Smooth muscle cell of the pulmonary artery (primary cell): ENCODE measurements around the gene ACD. TPM values are rescaled to one million over a fixed set of nuclear protein-coding genes. Genes with fewer than 3 reads are reported as not detected.

Experiments used
- total RNA-seq: library from RNA; depleted of rRNA; stranded (reverse); fragments of >200 nt; gene quantifications from 2 replicates; pipeline ENCODE4 v1.2.3, GENCODE V29; 2014

Gene ACD
- total RNA-seq = 11.0 and 13.1 TPM in 2 replicates

GRCh38 chr16:67659675-67660563 lies at the start of gene ACD:
Gene ACD (minus strand): TSS chr16:67660260. CDS start chr16:67660220, 40 bp downstream.

GRCh38 chr16:67666559-67667452 lies 6.7 kb upstream of the ACD start, which contains the start of the genes C16orf86 and ENKD1:
Gene C16orf86 (plus strand): TSS chr16:67666814. CDS start chr16:67666971, 157 bp downstream.
Gene ENKD1 (minus strand): TSS chr16:67666750. CDS start chr16:67666442, 308 bp downstream.

GRCh38 chr16:67660564-67661028 lies 536 bp upstream of the ACD start, which contains the start of gene PARD6A:
Gene PARD6A (plus strand): TSS chr16:67660960. CDS start chr16:67661039, 79 bp downstream.

Other genes starting within 250 kb of the ACD start
- 8.1 and 10.5 TPM in 2 replicates for gene ZDHHC1, start 243.8 kb downstream of the ACD start, total RNA-seq
- 0.20 TPM in 1 of 2 replicates, not detected in the other for gene HSD11B2, start 229.1 kb downstream of the ACD start, total RNA-seq
- gene ATP6V0D1, start 179.1 kb downstream of the ACD start, total RNA-seq = 100 and 107 TPM in 2 replicates
- not detected in 2 replicates for gene AGRP, start 176.7 kb downstream of the ACD start, total RNA-seq
- gene RIPOR1, start 131.4 kb downstream of the ACD start, total RNA-seq = 64.4 and 104 TPM in 2 replicates
- 16.6 and 21.2 TPM in 2 replicates for gene CTCF, start 97.7 kb downstream of the ACD start, total RNA-seq
- 0.52 and 0.83 TPM in 2 replicates for gene CARMIL2, start 15.1 kb downstream of the ACD start, total RNA-seq
- 2.2 and 3.0 TPM in 2 replicates for gene PARD6A, start 700 bp upstream of the ACD start, total RNA-seq
- 14.1 and 18.5 TPM in 2 replicates for gene ENKD1, start 6.5 kb upstream of the ACD start, total RNA-seq
- gene C16orf86, start 6.6 kb upstream of the ACD start, total RNA-seq = 2.7 and 3.3 TPM in 2 replicates
- gene GFOD2, start 59.1 kb upstream of the ACD start, total RNA-seq = 14.9 and 19.5 TPM in 2 replicates
- 7.8 and 7.9 TPM in 2 replicates for gene RANBP10, start 146.3 kb upstream of the ACD start, total RNA-seq
- 0.78 and 1.0 TPM in 2 replicates for gene TSNAXIP1, start 146.6 kb upstream of the ACD start, total RNA-seq
- 41.7 and 43.2 TPM in 2 replicates for gene THAP11, start 182.1 kb upstream of the ACD start, total RNA-seq
- 119 and 132 TPM in 2 replicates for gene NUTF2, start 186.7 kb upstream of the ACD start, total RNA-seq
- 23.2 and 28.0 TPM in 2 replicates for gene CENPT, start 187.4 kb upstream of the ACD start, total RNA-seq
- gene EDC4, start 212.8 kb upstream of the ACD start, total RNA-seq = 61.3 and 82.1 TPM in 2 replicates
- gene NRN1L, start 224.6 kb upstream of the ACD start, total RNA-seq = not detected in 2 replicates
- 29.5 and 36.0 TPM in 2 replicates for gene PSKH1, start 233.0 kb upstream of the ACD start, total RNA-seq